NK-92 (cell line): ENCODE data around the gene PGM1.
"Not testable (repeated sequence)": the region's sequence is repeated elsewhere in the genome, so short reads cannot be mapped to it uniquely, and the experiment has no call there.

Experiments used
- DNase-seq: peaks from one replicate; lab custom pipeline; 2025; ENCODE audit not compliant: unreplicated experiment; lab: John Stamatoyannopoulos, UW

Gene PGM1

DNA sequence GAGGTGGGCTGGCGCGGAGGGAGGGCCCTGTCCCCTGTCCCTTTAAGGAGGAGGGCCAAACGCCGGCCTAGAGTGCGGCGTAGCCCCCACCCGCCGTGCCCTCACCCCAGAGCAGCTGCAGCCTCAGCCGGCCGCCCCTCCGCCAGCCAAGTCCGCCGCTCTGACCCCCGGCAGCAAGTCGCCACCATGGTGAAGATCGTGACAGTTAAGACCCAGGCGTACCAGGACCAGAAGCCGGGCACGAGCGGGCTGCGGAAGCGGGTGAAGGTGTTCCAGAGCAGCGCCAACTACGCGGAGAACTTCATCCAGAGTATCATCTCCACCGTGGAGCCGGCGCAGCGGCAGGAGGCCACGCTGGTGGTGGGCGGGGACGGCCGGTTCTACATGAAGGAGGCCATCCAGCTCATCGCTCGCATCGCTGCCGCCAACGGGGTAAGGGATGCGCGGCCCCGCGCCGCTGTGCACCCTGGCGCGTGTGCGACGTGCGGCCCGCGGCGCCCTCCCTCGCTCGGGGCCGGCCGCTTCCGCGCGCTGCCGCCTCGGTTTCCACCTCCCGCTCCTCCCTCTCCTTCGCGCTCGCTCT is at the start of gene PGM1:
Gene PGM1 (plus strand): TSS at position 109 of the 583 bp plus-strand sequence. CDS start 78 bp downstream, at position 187.
- DNase-seq: no peak

DNA sequence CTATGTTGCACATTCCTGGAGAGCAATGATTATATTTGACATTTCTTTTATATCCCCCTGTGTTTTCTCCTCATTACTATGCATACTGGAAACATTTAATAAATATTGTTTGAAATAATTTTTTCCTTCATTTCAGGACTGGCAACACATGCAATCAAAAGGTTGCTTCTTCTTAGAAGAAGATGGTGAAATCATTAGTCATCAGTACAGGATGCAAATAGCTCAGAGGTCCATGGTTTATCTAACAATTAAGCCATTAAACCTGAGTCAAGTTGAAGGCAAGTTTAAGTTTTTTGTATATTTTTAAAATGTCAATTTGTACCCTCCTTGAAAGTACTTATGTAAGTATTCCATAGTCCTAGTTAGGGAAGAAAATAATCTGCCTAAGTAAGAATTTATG is 47.4 kb upstream of the PGM1 start:
- no peak for DNase-seq

DNA sequence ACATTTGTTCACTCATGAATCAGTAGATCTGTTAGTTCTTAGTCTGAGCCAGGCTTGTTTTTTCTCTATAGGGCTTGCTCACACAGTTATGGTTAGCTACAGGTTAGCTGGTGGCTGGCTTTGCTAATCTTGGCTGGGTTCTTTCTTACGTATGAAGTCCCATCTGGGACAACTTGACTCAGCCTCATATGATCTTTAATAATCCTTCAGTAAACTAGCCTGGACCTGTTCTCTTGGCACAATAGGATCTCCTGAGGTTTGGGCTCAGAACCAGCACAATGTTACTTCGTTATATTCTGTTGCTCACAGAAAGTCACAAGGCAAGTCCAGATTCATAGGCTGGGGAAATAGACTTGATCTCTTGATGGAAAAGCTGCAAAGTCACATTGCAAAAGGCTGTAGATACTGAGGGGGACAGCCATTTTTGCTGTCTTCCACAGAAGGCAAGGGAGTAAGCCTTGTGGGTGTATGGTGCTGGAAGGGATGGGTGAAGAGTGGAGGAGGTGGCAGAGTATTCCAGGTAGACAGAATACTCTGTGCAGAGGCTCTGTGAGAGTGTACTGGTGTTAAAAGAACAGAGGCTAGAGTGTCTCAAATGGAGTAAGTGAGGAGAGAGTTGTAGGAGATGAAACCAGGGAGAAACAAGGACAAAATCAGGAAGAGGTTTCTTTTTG is 45.5 kb upstream of the PGM1 start:
- no peak for DNase-seq

DNA sequence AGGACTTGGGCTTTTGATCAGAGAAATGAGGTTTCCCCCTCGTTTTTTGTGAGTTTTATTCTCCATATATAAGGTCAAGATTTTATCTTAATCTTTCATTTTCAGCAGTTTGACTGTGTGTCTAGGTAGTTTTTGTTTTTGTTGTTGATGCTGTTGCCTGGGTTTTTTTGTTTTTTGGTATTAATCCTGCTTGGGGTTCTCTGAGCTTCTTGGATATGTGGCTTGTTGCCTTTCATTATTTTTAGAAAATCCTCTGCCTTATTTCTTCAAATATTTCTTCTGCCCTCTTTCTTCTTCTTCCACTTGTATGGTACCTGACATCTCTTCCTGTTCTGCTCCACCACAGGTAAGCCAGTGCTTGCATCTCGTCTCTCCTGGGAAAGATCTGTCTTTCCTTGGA is 44.9 kb upstream of the PGM1 start:
- DNase-seq: no peak

DNA sequence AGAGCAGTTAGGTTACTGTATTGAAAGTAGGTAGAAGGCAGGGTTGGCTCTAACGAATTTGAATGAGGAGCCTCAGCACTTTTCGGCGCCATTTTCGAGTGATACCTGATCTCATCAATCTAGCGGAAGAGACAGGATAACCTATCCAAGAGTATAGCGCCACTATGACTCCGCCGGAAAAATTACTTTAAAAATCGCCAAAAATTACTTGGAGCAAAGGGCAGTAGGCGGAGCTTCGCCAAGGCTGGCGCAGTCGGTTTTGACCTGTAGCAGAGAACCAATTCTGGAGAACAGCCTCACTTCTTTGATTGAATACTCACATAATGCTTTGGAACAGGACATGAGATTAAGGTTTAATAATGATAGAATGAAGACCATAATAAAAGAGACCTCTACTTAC is 44.3 kb upstream of the PGM1 start:
- no peak for DNase-seq

DNA sequence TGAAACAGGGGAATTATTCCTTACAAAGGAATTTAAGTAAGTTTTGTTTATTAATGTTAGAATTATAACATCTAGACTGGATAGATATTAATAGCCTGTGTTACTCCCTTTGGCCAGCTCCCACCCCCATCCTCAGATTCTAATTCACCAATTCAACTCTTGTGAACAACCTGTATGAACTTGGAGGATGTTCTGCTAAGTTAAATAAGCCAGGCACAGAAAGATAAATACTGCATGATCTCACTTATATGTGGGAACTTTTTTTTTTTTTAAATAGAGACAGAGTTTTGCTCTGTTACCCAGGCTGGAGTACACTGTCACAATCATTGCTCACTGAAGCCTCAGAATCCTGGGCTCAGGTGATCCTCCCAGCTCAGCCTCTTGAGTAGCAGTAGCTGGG is 37.7 kb upstream of the PGM1 start:
- no peak for DNase-seq

DNA sequence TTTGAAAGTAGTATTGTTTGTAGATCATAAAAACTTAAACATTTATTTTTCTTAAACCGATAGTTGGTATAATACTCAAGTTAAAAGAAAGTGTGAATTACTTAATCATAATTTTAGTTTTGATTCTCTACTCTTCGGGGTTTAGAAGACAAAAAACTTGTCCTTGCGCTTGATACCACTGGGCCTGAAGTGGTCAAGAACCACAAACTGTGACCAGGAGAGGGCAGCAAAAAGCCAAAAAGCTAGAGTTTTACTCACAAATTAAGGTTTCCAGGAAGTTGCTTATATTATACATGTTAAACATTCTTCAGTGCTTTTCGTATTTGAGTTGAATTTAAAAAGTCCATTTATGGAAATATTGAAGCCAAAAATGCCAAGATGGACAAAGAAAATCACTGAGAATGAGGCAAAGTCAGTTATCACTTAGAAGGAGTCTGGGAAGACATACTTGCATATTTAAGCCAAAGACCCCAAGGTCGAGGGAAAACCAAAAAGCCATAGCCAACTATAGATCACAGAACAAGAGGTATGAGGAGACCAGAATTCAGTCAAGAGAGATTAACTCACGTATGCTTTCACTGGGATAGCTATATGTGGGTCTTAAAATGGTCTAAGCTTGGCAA is 35.7 kb upstream of the PGM1 start:
- no peak for DNase-seq

DNA sequence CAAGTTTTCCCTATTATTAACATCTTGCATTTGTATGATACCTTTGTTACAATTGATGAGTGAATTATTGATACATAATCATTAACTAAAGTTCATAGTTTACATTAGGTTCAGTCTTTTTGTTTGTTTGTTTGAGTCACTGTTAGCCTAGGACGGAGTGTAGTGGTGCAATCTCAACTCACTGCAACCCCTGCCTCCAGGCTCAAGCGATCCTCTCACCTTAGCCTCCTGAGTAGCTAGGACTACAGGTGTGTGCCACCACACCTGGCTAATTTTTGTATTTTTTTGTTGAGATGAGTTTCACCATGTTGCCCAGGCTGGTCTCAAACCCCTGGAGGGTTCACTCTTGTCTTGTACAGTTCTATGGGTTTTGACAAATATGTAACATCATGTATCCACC is 33.9 kb upstream of the PGM1 start:
- DNase-seq: no peak

DNA sequence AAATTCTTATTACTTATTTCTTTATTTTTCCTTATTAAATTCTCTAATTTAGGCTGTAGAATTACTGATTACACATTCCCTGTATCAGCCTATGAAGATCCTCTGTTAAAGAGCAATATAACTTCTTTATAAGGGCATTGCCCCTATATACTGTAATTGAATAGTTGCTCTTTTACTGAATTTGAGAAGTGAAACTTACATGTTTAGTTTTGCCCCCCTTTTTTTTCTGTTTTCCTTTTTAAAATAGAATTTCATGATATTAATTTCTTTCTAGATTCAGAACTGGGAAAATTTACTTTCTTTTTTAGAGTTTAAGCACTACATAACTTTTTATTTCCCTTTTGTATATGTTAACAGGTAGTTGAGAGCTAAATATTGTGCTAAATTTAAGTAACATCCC is 29.5 kb upstream of the PGM1 start:
- no peak for DNase-seq

DNA sequence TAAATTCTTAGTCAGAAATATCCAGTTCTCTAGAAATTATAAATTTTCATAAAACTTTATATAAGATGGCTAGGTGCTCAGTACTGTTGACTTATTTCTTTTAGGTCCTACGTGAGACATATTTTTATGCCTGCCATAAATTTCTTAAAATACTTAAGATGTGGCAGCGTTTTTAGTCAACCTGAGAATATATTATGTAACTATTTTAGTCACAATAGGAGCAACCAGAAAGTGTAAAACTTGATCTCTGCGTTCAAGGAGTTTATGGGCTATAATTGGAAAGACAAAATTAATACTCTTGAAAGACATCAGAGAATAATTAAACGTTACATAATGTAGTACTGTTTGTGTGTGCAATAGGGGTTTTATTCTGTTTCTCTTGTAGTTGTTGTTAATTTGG is 24.1 kb upstream of the PGM1 start:
- no peak for DNase-seq

DNA sequence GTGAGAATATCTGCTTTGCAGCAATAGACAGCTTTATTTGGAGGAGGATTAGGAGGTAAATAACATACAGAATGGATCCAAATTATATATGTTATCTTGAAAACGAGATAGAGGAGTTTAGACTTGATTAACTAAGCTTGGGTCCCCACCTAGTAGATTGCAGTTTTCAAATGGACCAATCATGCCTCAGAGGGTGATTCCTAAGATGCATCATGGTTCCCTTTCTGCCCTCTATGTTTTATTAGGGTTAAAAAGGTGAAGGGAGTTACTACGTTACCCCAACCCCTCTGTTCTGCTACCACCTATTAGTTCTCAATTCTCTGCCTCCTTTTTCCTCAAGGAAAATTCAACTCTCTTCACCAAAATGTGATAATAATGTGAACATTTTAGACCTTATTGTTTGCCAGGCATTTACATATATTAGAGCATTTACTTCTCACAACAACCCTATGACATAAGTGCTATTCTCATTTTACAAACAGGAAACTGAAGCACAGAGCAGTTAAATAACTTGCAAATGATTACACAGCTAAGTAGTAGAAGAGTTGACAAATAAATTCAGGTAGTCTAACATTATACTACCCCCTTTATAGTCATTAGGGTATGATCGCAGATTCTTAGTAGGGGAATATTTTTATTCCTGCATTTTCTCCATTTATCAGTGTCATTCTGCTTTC is 23.4 kb upstream of the PGM1 start:
- DNase-seq: no peak

DNA sequence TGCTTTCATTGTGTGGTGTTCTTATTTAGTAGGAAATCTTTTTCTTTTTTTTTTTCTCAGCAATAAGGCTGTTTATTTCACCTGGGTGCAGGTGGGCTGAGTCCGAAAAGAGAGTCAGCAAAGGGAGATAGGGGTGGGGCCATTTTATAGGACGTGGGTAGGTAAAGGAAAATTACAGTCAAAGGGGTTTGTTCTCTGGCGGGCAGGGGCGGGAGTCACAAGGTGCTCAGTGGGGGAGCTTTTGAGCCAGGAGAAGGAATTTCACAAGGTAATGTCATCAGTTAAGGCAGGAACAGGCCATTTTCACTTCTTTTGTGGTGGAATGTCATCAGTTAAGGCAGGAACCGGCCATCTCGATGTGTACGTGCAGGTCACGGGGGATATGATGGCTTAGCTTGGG is 20.5 kb upstream of the PGM1 start:
- not testable (repeated sequence) for DNase-seq

DNA sequence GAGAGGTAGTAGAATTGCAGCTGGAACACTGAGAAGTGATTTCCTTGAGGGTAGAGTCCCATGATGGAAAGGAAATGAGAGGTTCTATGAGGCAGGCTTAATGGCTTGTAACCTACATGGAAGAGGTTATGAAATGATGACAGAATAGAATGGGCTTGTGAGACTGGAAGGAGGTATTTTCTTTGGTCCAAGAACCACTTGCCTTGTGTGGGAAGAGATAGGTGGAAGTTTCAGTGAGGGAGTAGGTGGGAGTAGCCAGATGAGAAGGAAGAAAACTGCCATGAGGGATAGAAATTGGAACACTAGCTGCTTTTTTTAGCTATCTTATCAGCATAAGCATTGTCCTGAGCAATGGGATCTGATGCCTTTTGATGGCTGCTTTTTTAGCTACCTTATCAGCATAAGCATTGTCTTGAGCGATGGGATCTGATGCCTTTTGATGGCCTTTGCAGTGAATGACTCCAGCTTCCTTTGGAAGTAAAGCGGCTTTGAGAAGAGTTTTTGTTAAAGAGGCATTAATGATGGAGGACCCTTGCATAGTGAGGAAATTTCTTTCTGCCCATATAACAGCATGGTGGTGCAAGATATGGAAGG is 18.9 kb upstream of the PGM1 start:
- not testable (repeated sequence) for DNase-seq

DNA sequence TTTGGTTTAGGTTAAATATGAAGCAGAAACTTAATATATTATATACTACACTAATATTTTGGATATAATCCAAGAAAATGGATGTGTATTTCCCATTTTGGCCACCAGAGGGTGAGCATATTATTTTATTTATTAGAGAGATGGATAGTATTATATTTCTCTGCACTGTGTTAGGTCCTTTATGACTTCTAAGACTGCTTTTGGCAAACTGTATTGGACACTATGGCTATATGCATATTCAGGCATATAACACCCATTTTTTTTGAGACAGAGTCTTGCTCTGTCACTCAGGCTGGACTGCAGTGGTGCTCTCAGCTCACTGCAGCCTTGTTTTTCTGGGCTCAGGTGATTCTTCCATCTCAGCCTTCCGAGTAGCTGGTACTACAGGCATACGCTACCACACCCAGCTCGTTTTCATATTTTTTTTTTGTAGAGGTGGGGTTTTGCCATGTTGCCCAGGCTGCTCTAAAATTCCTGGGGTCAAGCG is 17.8 kb upstream of the PGM1 start:
- DNase-seq: no peak

DNA sequence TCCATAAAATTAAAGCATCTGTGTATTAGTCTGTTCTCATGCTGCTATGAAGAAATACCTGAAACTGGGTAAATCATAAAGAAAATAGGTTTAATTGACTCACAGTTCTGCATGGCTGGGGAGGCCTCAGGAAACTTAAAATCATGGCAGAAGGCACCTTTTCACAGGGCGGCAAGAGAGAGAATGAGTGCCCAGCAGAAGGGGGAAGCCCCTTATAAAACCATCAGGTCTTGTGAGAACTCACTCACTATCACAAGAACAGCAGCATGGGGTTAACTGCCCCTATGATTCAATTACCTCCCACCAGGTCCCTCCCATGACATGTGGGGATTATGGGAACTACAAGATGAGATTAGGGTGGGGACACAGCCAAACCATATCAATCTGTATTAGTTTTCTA is 6.9 kb upstream of the PGM1 start:
- not testable (repeated sequence) for DNase-seq

DNA sequence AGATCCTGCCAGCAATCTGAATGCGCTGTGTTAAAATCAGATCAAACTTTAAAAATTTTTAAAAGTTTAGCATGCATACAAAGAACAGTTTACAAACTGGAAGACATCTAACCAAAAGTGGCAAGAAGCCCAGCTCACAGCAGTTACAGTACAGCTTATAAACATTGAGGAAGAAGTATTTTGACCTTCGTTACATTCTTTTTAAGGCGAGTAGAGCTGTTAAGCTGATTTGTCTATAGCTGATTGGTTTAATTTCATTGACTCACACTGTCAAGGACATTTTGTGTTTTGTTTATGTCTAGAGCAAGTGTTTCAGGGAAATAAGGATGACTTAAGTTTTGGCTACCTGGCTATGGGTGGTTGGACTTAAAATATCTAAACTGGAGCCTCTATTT is 3.0 kb upstream of the PGM1 start:
- DNase-seq: no peak

DNA sequence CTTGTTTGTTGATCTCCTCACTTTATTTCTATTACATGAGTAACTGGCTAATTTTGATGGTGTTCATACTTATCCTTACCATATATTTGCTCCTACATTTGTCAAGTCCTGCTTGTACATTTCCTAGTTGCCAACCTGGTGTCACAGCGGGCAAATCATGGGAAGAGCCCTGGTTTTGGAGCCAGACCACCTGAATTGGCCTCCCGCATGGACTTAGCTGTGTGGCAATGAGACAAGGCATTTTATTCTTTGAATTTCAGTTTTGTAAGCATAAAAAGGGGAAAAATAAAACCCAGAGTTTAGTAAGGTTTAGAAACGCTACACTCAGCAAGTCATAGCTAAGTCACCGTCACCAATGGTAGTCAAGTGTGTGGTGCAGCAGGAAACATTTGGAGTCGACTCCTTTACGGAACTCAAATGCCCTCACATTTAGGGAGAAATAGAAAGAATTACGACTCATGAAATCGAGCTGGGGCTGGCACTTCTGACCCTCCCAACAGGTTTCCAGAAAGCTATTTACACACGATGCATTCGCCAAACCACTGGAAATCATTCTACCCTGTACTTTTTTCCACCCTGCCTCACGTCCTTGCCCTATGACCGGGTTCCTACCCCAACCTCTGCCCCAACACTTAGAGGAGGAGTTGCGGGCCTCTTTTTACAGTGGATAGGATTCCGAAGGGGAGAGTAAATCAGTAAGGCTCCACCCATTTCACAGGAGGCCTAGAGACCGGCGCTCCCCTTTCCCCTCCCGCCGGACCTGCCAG is 492 bp upstream of the PGM1 start:
- no peak for DNase-seq

DNA sequence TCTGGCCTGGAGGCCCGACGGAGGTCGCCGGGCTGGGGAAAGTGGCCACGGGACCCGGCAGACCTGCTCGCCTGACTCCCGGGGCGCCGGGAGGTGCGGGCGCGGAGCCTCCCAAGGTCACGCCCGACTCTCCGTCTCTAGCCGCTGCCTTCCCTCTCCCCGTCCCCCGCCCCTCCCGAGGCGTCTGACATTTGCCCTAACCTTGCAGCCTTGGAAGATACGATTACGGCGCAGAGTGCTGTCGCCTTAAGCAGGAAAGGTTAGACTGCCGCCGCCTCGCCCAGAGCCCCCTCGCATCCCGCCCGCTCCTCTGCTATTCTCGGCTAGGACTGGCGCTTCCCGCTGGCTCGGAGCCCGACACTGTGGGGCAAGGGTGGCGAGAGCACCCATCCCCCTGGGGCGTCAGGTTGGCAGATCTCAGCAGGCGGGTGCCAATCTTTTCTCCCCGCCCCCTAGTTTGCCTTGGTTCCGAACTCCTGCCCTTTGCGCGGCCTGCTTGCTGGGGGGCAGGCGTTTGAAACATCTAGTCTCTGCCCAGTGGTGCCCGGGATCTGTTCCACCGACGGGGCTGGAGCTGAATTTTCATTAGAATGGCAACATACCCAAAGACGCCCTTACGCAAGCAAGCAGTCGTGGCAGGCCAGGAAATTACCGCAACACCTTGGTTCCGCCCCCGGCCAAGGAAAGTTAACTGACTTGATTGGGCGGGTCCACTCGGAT is 835 bp downstream of the PGM1 start:
- DNase-seq: no peak

DNA sequence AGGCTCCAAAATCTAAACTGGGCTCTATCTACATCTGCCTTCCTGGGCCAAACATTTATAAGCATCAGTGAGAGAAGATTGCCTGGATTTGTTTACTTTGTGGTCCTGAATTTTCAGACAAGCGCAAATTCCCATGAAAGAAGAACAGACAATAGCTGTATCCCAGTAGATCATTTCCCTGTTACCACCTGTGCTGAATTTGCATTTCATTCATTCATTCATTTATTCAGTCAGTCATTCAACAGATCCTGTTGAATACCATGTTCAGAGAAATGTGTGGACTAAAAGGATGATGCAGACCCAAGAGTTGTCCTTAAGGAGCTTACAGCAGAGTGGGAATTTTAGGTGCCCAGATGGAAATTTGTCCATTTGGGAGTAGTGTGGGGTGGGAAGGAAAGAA is 2.2 kb downstream of the PGM1 start:
- no peak for DNase-seq

DNA sequence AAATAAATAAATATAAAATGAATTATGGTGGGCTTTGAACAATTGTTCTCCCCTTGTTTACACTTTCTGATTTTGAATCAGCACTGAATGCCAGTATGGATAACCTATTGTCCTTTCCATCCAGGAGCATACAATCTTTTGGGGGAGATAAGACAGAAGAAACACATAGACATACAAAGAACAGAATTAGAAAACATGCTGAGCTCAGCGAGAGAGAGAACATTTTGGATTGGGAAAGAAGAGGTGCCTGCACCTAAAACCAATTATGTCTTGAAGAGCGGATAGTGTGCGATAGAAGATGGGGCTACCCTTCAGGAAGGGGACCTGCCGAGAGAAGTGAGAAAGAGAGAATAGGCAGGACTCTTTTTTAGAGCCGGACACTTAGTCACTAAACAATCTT is 6.6 kb downstream of the PGM1 start:
- DNase-seq: no peak
